Naive thymus-derived CD4-positive, alpha-beta T cell (primary cell): ENCODE results near the gene ADAM8. TPM values are rescaled to one million over a fixed set of nuclear protein-coding genes. Genes with fewer than 3 reads are reported as not detected.
"Not testable (repeated sequence)": the region's sequence is repeated elsewhere in the genome, so short reads cannot be mapped to it uniquely, and the experiment has no call there.

Source experiments
- ATAC-seq: fragments of 150-1000 bp; cut with Tn5 transposase; 2 replicates; pipeline ENCODE4 v1.10.0; 2021; ENCODE audit warnings: mild to moderate bottlenecking, moderate library complexity
- CTCF ChIA-PET: fragments of 350-600 bp; sonication (Branson Sonifier 250); formaldehyde crosslinking; loops from one replicate; lab custom pipeline; 2021; ENCODE audit warnings: antibody characterized with exemption; lab: Charles Lee
- POLR2A ChIA-PET: fragments of 350-600 bp; sonication (Branson Sonifier 250); formaldehyde crosslinking; loops from one replicate; lab custom pipeline; 2021; ENCODE audit warnings: antibody characterized with exemption, inconsistent platforms; lab: Charles Lee
- DNase-seq, 9 donors: peaks; one replicate each; pipeline versions ENCODE4 v3.0.0 to v3.0.0-alpha.2; 2020 to 2022; ENCODE audit warnings: mixed read lengths in 1 of 9
- H3K27ac ChIP-seq: one replicate; pipeline ENCODE4 v1.7.0; 2013; ENCODE audit warnings: mild to moderate bottlenecking, low read depth, low read length, moderate library complexity
- H3K27me3 ChIP-seq, 2 donors: one replicate each; pipeline ENCODE4 v1.7.0; 2013; ENCODE audit warnings: low read length in 2 of 2, mild to moderate bottlenecking in 2 of 2, moderate library complexity in 2 of 2; ENCODE audit not compliant: control insufficient read depth in 2 of 2, insufficient read depth in 2 of 2
- H3K36me3 ChIP-seq, 3 experiments: 1 replicate in 2 of 3; 2 replicates in 1 of 3; pipeline ENCODE4 v1.7.0; 2013; ENCODE audit warnings: low read length in 3 of 3, mild to moderate bottlenecking in 3 of 3, moderate library complexity in 1 of 3; ENCODE audit not compliant: insufficient read depth in 3 of 3, control insufficient read depth in 2 of 3
- H3K4me1 ChIP-seq, 2 donors: one replicate each; pipeline ENCODE4 v1.7.0; 2013; ENCODE audit warnings: low read length in 2 of 2, mild to moderate bottlenecking in 2 of 2, moderate library complexity in 1 of 2; ENCODE audit not compliant: control insufficient read depth in 2 of 2, insufficient read depth in 2 of 2
- H3K4me3 ChIP-seq: 2 replicates; pipeline ENCODE4 v1.7.0; 2013; ENCODE audit warnings: mild to moderate bottlenecking, low read length
- H3K9me3 ChIP-seq, 3 experiments: 1 replicate in 2 of 3; 2 replicates in 1 of 3; pipeline ENCODE4 v1.7.0; 2013; ENCODE audit warnings: low read length in 3 of 3; ENCODE audit not compliant: control insufficient read depth in 2 of 3
- H3K27ac Mint-ChIP-seq, 9 donors: one replicate each; pipeline ENCODE4 v1.8.0; 2020 to 2022; ENCODE audit warnings: mixed read lengths in 9 of 9, mild to moderate bottlenecking in 8 of 9, moderate library complexity in 5 of 9, inconsistent platforms in 2 of 9
- H3K27me3 Mint-ChIP-seq, 5 donors: one replicate each; pipeline ENCODE4 v1.8.0; 2021 to 2022; ENCODE audit warnings: mixed read lengths in 5 of 5, mild to moderate bottlenecking in 1 of 5
- H3K36me3 Mint-ChIP-seq, 5 donors: one replicate each; pipeline ENCODE4 v1.8.0; 2020 to 2022; ENCODE audit warnings: mixed read lengths in 5 of 5, mild to moderate bottlenecking in 3 of 5, inconsistent platforms in 1 of 5
- H3K4me1 Mint-ChIP-seq, 7 donors: one replicate each; pipeline ENCODE4 v1.8.0; 2020 to 2022; ENCODE audit warnings: mixed read lengths in 7 of 7, mild to moderate bottlenecking in 3 of 7, inconsistent platforms in 1 of 7
- H3K4me3 Mint-ChIP-seq, 10 donors: one replicate each; pipeline ENCODE4 v1.8.0; 2020 to 2022; ENCODE audit warnings: mild to moderate bottlenecking in 10 of 10, mixed read lengths in 10 of 10, moderate library complexity in 6 of 10, inconsistent platforms in 2 of 10
- H3K9me3 Mint-ChIP-seq, 11 donors: one replicate each; pipeline ENCODE4 v1.8.0; 2020 to 2022; ENCODE audit warnings: mixed read lengths in 11 of 11, mild to moderate bottlenecking in 4 of 11, inconsistent platforms in 1 of 11, moderate library complexity in 1 of 11
- intact Hi-C, 2 donors: fragments of 100-400 bp; cut with micrococcal nuclease; formaldehyde crosslinking; loops; one replicate each; pipeline ENCODE4 v1.15.1; 2023
- polyA plus RNA-seq, 2 donors: library from polyadenylated mRNA; unstranded; fragments of 300-500 nt; fragmentation: Illumina TruSeq; gene quantifications; one replicate each; pipeline ENCODE4 v1.2.3, GENCODE V29; 2021
- total RNA-seq, 6 experiments: library from RNA in 5 of 6; stranded (reverse) in 5 of 6; gene quantifications; 1 replicate in 5 of 6; 2 replicates in 1 of 6; pipeline ENCODE4 v1.2.3 and lab custom pipeline; 2021 to 2026

Gene ADAM8
- total and polyA plus RNA-seq, 7 experiments from 2014 or later = 19.5 to 239 (median 27.8) TPM

DNA sequence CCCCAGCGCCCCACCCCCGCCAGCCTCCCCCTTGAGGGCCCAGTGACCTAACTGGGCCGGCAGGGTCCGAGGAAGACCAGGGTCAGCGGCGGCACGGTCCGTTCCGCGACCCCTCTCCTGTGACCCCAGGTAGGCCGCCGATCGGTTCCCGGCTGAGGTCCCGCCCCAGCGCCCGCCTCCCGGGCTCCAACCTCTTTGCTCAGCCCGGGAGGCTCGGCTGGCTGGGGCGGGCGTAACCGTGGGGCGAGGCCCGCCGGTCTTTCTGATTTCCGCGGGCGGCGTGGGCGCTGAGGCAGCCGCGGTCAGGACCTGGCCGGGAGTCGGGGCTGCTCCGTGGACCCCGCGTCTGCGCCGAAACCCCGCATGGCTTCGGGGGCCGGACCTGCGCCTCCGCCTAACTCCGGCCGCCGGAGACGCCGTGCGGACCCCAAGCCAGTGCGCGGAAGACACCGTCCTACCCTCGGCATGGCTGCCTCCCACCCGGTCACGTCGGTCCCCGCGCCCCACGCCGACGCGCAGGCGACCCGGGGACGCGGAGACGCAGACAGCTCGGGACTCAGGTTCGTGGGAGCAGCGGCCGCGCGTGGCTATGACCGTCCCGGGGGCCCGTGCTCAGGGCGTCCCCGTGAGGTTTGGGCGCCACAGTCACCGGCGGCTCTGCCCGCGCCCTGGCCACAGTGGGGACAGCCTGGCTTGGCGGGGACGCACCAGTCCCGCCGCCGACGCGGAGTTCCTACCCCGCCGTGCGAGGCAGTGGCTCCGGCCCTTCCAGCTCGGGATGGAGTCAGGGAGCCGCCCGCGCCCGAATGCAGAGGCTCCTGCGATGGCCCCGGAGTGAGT, 40.0 kb downstream of the ADAM8 start:
- H3K4me1 ChIP-seq = peaks cover 0 to 23% of the 10 kb centered on the region in 2 donors
- no peak for ATAC-seq
- peak in 1 of 9 donors; percentile 6 for DNase-seq
- no peaks in the 10 kb centered on the region for H3K36me3 ChIP-seq
- ChIA-PET CTCF (no interaction called here), POLR2A (no interaction called here)
- H3K9me3 Mint-ChIP-seq = peaks cover 0 to 4% (median 0%) of the 10 kb centered on the region in 11 donors
- peaks cover 3 to 21% of the 10 kb centered on the region in 2 donors for H3K27me3 ChIP-seq
- H3K27me3 Mint-ChIP-seq = peaks cover 37 to 73% (median 44%) of the 10 kb centered on the region in 5 donors
- peak overlapping the region in 2 of 10 donors; percentile 68 to 79 for H3K4me3 Mint-ChIP-seq
- H3K27ac ChIP-seq = no peak overlapping the region
- H3K27ac Mint-ChIP-seq = no peak overlapping the region
- H3K9me3 ChIP-seq = no peaks in the 10 kb centered on the region
- intact Hi-C loops = loop anchor here in 1 of 2 donors (10.0 kb wide), 1 partner anchor 92 kb away; no protein-coding TSS in a partner anchor
- no peaks in the 10 kb centered on the region for H3K36me3 Mint-ChIP-seq
- H3K4me1 Mint-ChIP-seq = peaks cover 11 to 23% (median 14%) of the 10 kb centered on the region in 7 donors
- H3K4me3 ChIP-seq = no peak overlapping the region

DNA sequence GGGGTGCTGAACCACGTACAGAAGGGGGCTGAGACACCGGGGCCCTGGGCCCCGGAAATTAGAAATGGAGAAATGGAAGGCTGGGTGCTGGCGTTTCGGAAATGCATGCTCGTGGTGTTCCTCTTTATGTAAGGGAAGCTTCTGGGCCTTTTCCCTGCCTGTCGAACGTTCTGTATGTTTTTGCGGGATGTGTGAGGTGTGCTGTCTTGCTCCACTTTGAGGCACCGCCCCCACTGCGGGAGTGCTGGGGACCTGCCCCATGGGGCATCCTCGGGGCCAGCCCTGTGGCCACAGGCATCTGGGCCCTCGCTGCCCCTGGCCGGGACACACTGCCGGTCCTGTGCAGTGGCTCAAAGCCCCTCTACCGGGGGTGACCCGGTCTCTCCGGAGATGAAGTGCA, 40.7 kb downstream of the ADAM8 start:
- no peaks in the 10 kb centered on the region for H3K36me3 ChIP-seq
- Mint-ChIP-seq H3K27ac (no peak overlapping the region), H3K36me3 (no peaks in the 10 kb centered on the region), H3K9me3 (peaks cover 0 to 4% (median 0%) of the 10 kb centered on the region in 11 donors), H3K27me3 (peaks cover 37 to 71% (median 39%) of the 10 kb centered on the region in 5 donors), H3K4me3 (peak overlapping the region; percentile 30 to 79 (median 64)), H3K4me1 (peaks cover 4 to 16% (median 10%) of the 10 kb centered on the region in 7 donors)
- peaks cover 0 to 16% of the 10 kb centered on the region in 2 donors for H3K4me1 ChIP-seq
- ATAC-seq = peak; percentile 40
- H3K4me3 ChIP-seq = no peak overlapping the region
- peak in 1 of 9 donors; percentile 10 for DNase-seq
- ChIA-PET POLR2A (no interaction called here), CTCF (no interaction called here)
- H3K9me3 ChIP-seq = no peaks in the 10 kb centered on the region
- H3K27ac ChIP-seq = no peak overlapping the region
- intact Hi-C loops = loop anchor here in 1 of 2 donors (10.0 kb wide), 1 partner anchor 91 kb away; no protein-coding TSS in a partner anchor
- H3K27me3 ChIP-seq = peaks cover 3 to 19% of the 10 kb centered on the region in 2 donors

DNA sequence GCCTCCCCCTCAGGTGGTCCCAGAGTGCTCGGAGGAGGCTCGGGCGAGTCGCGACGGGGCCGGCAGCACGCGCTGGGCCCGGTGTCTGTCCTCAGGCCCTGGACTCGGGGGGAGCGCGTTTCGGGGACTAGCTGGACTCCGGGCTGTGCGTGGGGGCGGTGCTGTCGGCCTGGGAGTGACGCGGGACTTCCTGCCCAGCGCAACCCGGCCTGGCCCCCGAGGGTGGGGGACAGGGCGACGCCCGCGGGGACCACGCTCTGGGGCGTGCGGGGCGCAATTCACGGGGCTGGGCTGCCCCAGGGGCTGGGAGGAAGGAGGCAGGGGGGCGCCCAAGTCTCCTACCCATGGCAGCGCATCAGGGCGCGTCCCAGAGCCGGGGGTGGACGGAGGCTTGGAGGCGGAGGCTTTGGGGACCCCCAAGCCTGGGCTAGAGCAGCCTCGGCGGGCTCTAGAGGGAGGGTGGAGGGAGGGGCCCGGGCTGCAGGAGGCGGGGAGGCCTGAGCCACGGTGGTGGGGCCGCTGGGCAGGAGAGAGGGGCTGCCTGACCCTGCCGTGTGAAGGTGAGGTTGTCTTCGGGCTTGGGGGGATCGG, 41.3 kb downstream of the ADAM8 start:
- Mint-ChIP-seq H3K27ac (no peak overlapping the region), H3K4me3 (peak overlapping the region; percentile 52 to 79 (median 62)), H3K9me3 (peaks cover 0 to 4% (median 0%) of the 10 kb centered on the region in 11 donors), H3K4me1 (peaks cover 0 to 12% (median 7%) of the 10 kb centered on the region in 7 donors), H3K36me3 (no peaks in the 10 kb centered on the region), H3K27me3 (peaks cover 32 to 66% (median 35%) of the 10 kb centered on the region in 5 donors)
- CTCF ChIA-PET = no interaction called here
- Histone ChIP-seq H3K9me3 (no peaks in the 10 kb centered on the region), H3K27me3 (peaks cover 3 to 16% of the 10 kb centered on the region in 2 donors), H3K4me3 (no peak overlapping the region), H3K36me3 (no peaks in the 10 kb centered on the region), H3K4me1 (peaks cover 0 to 14% of the 10 kb centered on the region in 2 donors), H3K27ac (no peak overlapping the region)
- DNase-seq = peak in 1 of 9 donors; percentile 7
- intact Hi-C loops = loop anchor here in 1 of 2 donors (10.0 kb wide), 1 partner anchor 91 kb away; no protein-coding TSS in a partner anchor
- POLR2A ChIA-PET = no interaction called here
- ATAC-seq = peak; percentile 69

DNA sequence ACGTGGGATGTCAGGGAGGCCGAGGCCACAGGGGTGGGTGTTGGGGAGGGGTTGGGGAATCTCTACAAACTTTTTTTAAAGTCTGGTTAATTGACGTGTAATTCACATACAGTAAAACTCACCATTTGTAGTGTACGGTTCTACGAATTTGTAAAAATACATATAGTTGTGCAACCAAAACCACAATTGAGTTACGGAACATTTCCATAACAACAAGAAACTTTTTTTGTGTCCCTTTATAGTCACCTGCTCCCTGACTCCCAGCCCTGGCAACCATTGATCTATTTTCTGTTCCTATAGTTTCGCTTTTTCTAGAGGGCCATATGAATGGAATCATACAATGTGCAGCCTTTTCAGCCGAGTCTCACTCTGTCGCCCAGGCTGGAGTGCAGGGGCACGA, 41.9 kb downstream of the ADAM8 start:
- POLR2A ChIA-PET, DNase-seq, H3K4me3 ChIP-seq, H3K27ac Mint-ChIP-seq, CTCF ChIA-PET, H3K36me3 Mint-ChIP-seq, H3K27ac ChIP-seq, H3K9me3 ChIP-seq, H3K9me3 Mint-ChIP-seq, H3K36me3 ChIP-seq: not testable (repeated sequence)
- Mint-ChIP-seq H3K27me3 (peaks cover 28 to 63% (median 35%) of the 10 kb centered on the region in 5 donors), H3K4me3 (peak overlapping the region in 9 of 10 donors; percentile 23 to 79 (median 54)), H3K4me1 (peaks cover 0 to 12% (median 7%) of the 10 kb centered on the region in 7 donors)
- ATAC-seq = peak; percentile 32
- Histone ChIP-seq H3K27me3 (peaks cover under 1 to 16% of the 10 kb centered on the region in 2 donors), H3K4me1 (peaks cover 0 to 14% of the 10 kb centered on the region in 2 donors)
- intact Hi-C loops = loop anchor here in 1 of 2 donors (10.0 kb wide), 1 partner anchor 90 kb away; no protein-coding TSS in a partner anchor

DNA sequence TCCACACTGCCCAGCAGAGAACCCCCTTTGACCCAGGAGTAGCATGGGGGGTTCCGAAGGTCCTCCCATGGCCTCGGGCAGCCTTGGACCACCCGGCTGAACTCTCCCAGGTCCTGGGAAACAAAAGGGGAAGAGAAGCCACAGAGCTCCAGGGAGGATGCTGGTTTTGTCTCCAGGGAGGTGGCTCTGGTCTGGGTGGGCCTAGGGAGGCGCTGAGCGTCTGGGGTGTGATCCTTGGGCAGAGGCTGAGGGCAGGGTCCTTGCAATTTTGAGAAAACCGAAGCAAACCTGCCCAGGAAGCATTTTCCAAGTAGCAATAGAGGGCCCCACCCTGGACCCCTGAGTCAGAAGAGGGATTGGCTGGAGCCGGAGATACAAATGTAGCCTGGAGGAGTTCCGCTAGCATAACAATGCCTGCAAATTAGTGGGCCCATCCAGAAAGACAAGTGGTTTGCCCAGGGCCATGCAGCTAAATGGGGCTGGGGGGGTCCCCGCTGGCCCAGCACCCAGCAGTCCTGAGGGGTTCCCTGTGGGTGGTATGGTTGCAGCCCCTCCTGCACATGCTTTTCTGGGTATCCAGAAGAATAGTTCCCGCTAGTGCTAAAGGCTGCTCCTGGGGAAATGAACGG, 44.6 kb downstream of the ADAM8 start:
- H3K27ac Mint-ChIP-seq = no peak overlapping the region
- ChIA-PET POLR2A (no interaction called here), CTCF (no interaction called here)
- H3K4me1 Mint-ChIP-seq = peaks cover 0 to 13% (median 8%) of the 10 kb centered on the region in 7 donors
- H3K36me3 Mint-ChIP-seq = no peaks in the 10 kb centered on the region
- Histone ChIP-seq H3K27me3 (peaks cover 3 to 12% of the 10 kb centered on the region in 2 donors), H3K27ac (no peak overlapping the region), H3K9me3 (no peaks in the 10 kb centered on the region), H3K4me3 (no peak overlapping the region), H3K4me1 (peaks cover 0 to 10% of the 10 kb centered on the region in 2 donors), H3K36me3 (no peaks in the 10 kb centered on the region)
- ATAC-seq = no peak
- DNase-seq = peak in 1 of 9 donors; percentile 6
- H3K4me3 Mint-ChIP-seq = peak overlapping the region in 1 of 10 donors; percentile 67
- intact Hi-C loops = loop anchor here in 1 of 2 donors (10.0 kb wide), 1 partner anchor 87 kb away; no protein-coding TSS in a partner anchor
- peaks cover 0 to 4% (median 0%) of the 10 kb centered on the region in 11 donors for H3K9me3 Mint-ChIP-seq
- peaks cover 33 to 66% (median 44%) of the 10 kb centered on the region in 5 donors for H3K27me3 Mint-ChIP-seq
